Neural cell (in vitro differentiated cells): ENCODE data around the gene VAT1L. TPM values are rescaled to one million over a fixed set of nuclear protein-coding genes. Genes with fewer than 3 reads are reported as not detected.

ENCODE experiments used
- H2AFZ ChIP-seq: fragments of 200-600, 300-800 bp; sonication (generic), shearing (Covaris generic); 2 replicates; pipeline ENCODE4 v1.6.0; 2014; ENCODE audit warnings: low read depth, mild to moderate bottlenecking, antibody characterized with exemption, low read length, moderate library complexity
- H3F3A ChIP-seq: fragments of 200-600 bp; shearing (Covaris generic); 2 replicates; pipeline ENCODE4 v1.6.1; 2016; ENCODE audit warnings: mild to moderate bottlenecking, moderate library complexity, mixed read lengths, antibody characterized with exemption, low read length; ENCODE audit not compliant: insufficient read depth, poor library complexity, severe bottlenecking
- H3K27ac ChIP-seq: fragments of 200-600, 300-800 bp; sonication (generic), shearing (Covaris generic); 2 replicates; pipeline ENCODE4 v1.5.1; 2014; ENCODE audit warnings: mild to moderate bottlenecking, low read length, moderate library complexity
- H3K27me3 ChIP-seq: fragments of 300-800, 200-600 bp; sonication (generic), shearing (Covaris generic); 2 replicates; pipeline ENCODE4 v1.6.0; 2014; ENCODE audit warnings: mild to moderate bottlenecking, low read depth, low read length, moderate library complexity; ENCODE audit not compliant: insufficient read depth
- H3K36me3 ChIP-seq: fragments of 300-800, 200-600 bp; sonication (generic), shearing (Covaris generic); 2 replicates; pipeline ENCODE4 v1.5.1; 2014; ENCODE audit warnings: mild to moderate bottlenecking, antibody characterized with exemption, low read length, moderate library complexity; ENCODE audit not compliant: insufficient read depth
- H3K4me2 ChIP-seq: fragments of 300-800, 200-600 bp; sonication (generic), shearing (Covaris generic); 2 replicates; pipeline ENCODE4 v1.6.0; 2014; ENCODE audit warnings: mild to moderate bottlenecking, low read length
- H3K4me3 ChIP-seq: fragments of 300-800, 200-600 bp; sonication (generic), shearing (Covaris generic); 2 replicates; pipeline ENCODE4 v1.5.1; 2014; ENCODE audit warnings: mild to moderate bottlenecking, low read length, moderate library complexity
- H3K79me2 ChIP-seq: fragments of 200-600 bp; shearing (Covaris generic); replicated peaks from 2 replicates; pipeline ENCODE4 v1.6.0; 2014; ENCODE audit warnings: mild to moderate bottlenecking, low read length, moderate library complexity; ENCODE audit not compliant: insufficient read depth
- H3K9ac ChIP-seq: fragments of 300-800, 200-600 bp; sonication (generic), shearing (Covaris generic); 2 replicates; pipeline ENCODE4 v1.6.1; 2016; ENCODE audit warnings: mild to moderate bottlenecking, low read length, mixed read lengths
- H3K9me2 ChIP-seq: fragments of 200-600 bp; shearing (Covaris generic); 2 replicates; pipeline ENCODE4 v1.6.1; 2016; ENCODE audit warnings: mild to moderate bottlenecking, low read length, mixed read lengths; ENCODE audit not compliant: insufficient read depth
- H3K9me3 ChIP-seq: fragments of 200-600, 300-800 bp; sonication (generic), shearing (Covaris generic); 2 replicates; pipeline ENCODE4 v1.6.1; 2016; ENCODE audit warnings: mild to moderate bottlenecking, mixed run types, low read length, moderate library complexity, mixed read lengths
- H4K20me1 ChIP-seq: fragments of 200-600 bp; shearing (Covaris generic); 2 replicates; pipeline ENCODE4 v1.6.1; 2016; ENCODE audit warnings: mild to moderate bottlenecking, mixed run types; ENCODE audit not compliant: insufficient read depth
- CTCF ChIP-seq: fragments of 450-650 bp; IDR thresholded peaks from 2 replicates; pipeline ENCODE4 v1.5.1; 2014; ENCODE audit warnings: antibody characterized with exemption, mild to moderate bottlenecking, moderate library complexity; ENCODE audit not compliant: poor library complexity, severe bottlenecking
- EP300 ChIP-seq: fragments of 450-650 bp; conservative IDR thresholded peaks from 2 replicates; pipeline ENCODE4 v1.6.1; 2014; ENCODE audit warnings: antibody characterized with exemption, mild to moderate bottlenecking, moderate library complexity; ENCODE audit not compliant: poor library complexity, severe bottlenecking
- EZH2 ChIP-seq: fragments of 200-600, 300-800 bp; shearing (Covaris generic), sonication (generic); IDR thresholded peaks from 2 replicates; pipeline ENCODE4 v1.6.1; 2014; ENCODE audit warnings: antibody characterized with exemption, low read length, borderline replicate concordance, mild to moderate bottlenecking; ENCODE audit not compliant: insufficient read depth, poor library complexity, severe bottlenecking
- MXI1 ChIP-seq: fragments of 450-650 bp; conservative IDR thresholded peaks from 2 replicates; pipeline ENCODE4 v1.6.1; 2014; ENCODE audit warnings: antibody characterized with exemption, mild to moderate bottlenecking; ENCODE audit not compliant: poor library complexity, severe bottlenecking
- POLR2AphosphoS5 ChIP-seq: IDR thresholded peaks from 2 replicates; pipeline ENCODE4 v1.6.1; 2012
- RAD21 ChIP-seq: fragments of 450-650 bp; conservative IDR thresholded peaks from 2 replicates; pipeline ENCODE4 v1.6.1; 2014; ENCODE audit warnings: antibody characterized with exemption, mild to moderate bottlenecking, moderate library complexity
- REST ChIP-seq: IDR thresholded peaks from 2 replicates; pipeline ENCODE4 v1.6.1; 2012; ENCODE audit warnings: borderline replicate concordance
- SMC3 ChIP-seq: fragments of 450-650 bp; conservative IDR thresholded peaks from 2 replicates; pipeline ENCODE4 v1.6.1; 2014; ENCODE audit warnings: antibody characterized with exemption, mild to moderate bottlenecking, moderate library complexity; ENCODE audit not compliant: poor library complexity
- TAF1 ChIP-seq: IDR thresholded peaks from 2 replicates; pipeline ENCODE4 v1.6.1; 2012; ENCODE audit warnings: low read depth
- polyA plus RNA-seq: library from polyadenylated mRNA; depleted of rRNA; stranded (reverse); fragments of >200 nt; gene quantifications from 2 replicates; pipeline ENCODE4 v1.2.3, GENCODE V29; 2014

The VAT1L gene
- polyA plus RNA-seq, 1 donor from 2014 or later = 54.5 TPM

GRCh38 chr16:77963185-77964044 lies 175.1 kb downstream of the VAT1L start:
- no peak overlapping the region for H2AFZ ChIP-seq
- H3K27ac ChIP-seq = no peak overlapping the region
- H3K36me3 ChIP-seq = no peaks in the 10 kb centered on the region
- H3K79me2 ChIP-seq = no peaks in the 10 kb centered on the region
- H3K9me3 ChIP-seq = no peaks in the 10 kb centered on the region
- H3K4me3 ChIP-seq = no peak overlapping the region
- no peak overlapping the region for H3K9ac ChIP-seq
- TF ChIP-seq POLR2AphosphoS5 = no peak
- TF ChIP-seq TAF1 = no peak
- TF ChIP-seq MXI1 = no peak
- no peak for TF ChIP-seq RAD21
- no peak for TF ChIP-seq REST
- no peak for TF ChIP-seq SMC3
- no peak for TF ChIP-seq EZH2
- no peak for TF ChIP-seq CTCF
- no peak for TF ChIP-seq EP300
- peaks cover 2% of the 10 kb centered on the region for H3F3A ChIP-seq
- no peaks in the 10 kb centered on the region for H3K27me3 ChIP-seq
- H3K4me2 ChIP-seq = no peak overlapping the region
- H4K20me1 ChIP-seq = no peaks in the 10 kb centered on the region
- no peaks in the 10 kb centered on the region for H3K9me2 ChIP-seq

GRCh38 chr16:77965346-77965745 lies 177.0 kb downstream of the VAT1L start:
- no peak overlapping the region for H3K27ac ChIP-seq
- no peaks in the 10 kb centered on the region for H3K9me2 ChIP-seq
- H3K4me3 ChIP-seq = no peak overlapping the region
- H3K9ac ChIP-seq = no peak overlapping the region
- no peaks in the 10 kb centered on the region for H3K79me2 ChIP-seq
- no peaks in the 10 kb centered on the region for H3K27me3 ChIP-seq
- no peak overlapping the region for H2AFZ ChIP-seq
- TF ChIP-seq REST (no peak), EZH2 (no peak), CTCF (no peak), SMC3 (no peak)
- no peaks in the 10 kb centered on the region for H4K20me1 ChIP-seq
- H3F3A ChIP-seq = peaks cover 2% of the 10 kb centered on the region
- no peaks in the 10 kb centered on the region for H3K36me3 ChIP-seq
- H3K9me3 ChIP-seq = no peaks in the 10 kb centered on the region
- no peak overlapping the region for H3K4me2 ChIP-seq
